HG03354 (cell line): ENCODE measurements around the gene PMAIP1.
"Not testable (repeated sequence)": the region's sequence is repeated elsewhere in the genome, so short reads cannot be mapped to it uniquely, and the experiment has no call there.

Source experiments
- ATAC-seq: cut with Tn5 transposase; IDR thresholded peaks from one replicate; pipeline ENCODE4 v1.9.1; 2021; ENCODE audit warnings: mild to moderate bottlenecking; ENCODE audit not compliant: unreplicated experiment, poor library complexity, severe bottlenecking

PMAIP1 gene

DNA sequence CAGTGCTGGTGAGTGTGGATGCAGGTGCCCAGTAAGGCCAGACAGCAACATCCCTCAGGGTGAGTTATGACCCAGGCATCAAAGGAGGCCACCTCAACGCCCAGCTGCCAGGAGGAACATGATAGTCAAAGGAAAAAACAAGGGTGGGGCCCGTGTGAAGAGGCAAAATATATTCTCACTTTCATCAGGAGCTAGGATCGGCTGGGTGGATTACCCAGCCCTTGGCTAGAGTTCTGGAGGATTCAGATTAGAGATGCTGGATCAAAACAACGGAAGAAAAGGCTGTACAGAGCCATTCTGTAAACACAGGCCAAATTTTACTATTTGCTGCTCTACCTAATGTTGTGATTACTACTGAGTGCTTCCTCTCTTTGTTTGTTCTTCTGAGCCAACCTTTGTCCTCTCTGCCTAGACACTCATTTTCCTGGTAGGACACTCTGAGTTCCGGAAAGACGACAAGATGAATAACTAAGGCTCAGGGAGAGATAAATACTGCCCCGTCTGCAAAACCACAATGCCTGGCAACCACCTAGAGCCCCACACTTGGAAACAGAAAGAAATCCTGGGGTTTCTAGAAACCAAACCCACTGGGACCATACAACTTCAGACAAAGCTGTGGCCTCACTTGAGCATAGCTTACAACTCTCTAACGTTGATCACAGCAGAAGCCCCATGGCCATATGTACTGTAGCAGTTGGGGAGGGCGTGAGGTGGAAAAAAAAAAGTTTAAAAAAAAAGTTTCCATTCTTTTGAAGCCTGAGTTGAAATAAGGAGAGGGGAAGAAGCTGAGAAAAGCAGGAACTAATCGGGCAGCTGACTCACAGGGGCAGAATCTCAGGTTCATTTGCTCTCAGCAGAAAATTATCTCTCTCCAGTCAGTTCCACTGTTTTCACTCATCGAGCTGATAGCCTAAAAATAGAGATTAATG, 17.8 kb upstream of the PMAIP1 start:
- ATAC-seq, result peak; percentile 37

DNA sequence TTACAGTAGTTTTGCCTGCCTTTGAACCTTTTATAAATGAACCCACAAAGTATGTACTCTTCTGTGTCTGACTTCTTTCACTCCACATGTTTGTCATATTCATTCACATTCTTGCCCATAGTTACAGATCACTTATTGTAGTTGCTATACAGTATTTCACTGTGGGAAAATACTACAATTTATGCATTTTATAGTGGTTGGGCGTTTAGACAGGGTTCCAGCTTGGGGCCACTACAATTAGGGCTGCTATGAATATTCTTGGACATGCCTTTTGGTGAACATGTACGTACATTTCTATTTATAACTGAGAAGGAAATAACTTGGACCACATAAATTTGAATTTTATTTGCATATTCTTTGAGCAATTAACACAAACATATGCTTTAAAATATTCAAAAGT, 15.4 kb upstream of the PMAIP1 start:
- no peak for ATAC-seq

- ATAC-seq, result peak; percentile 83
These were observed 14.1 kb upstream of the PMAIP1 start for GRCh38 chr18:59885579-59886163.

DNA sequence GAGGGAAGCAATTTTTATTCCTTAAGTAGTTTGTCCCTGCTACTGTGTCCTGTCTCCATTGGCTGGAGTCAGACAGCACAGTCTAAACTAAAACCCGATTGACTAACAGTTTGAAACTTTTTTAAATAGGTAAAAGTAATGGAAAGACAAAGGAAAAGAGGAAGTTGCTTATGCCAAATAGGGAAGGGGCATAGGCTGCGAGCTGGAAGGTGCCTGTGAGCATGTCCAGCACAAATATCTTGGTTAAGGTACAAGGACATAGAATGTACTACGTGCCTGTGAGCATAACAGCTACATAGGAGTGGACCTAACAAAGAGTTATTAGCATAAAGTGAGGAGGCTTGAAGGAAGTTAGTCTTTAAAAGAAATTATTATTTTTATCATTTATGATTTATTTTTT, 13.4 kb upstream of the PMAIP1 start:
- not testable (repeated sequence) for ATAC-seq

GRCh38 chr18:59892123-59892522, 7.7 kb upstream of the PMAIP1 start:
- no peak for ATAC-seq

DNA sequence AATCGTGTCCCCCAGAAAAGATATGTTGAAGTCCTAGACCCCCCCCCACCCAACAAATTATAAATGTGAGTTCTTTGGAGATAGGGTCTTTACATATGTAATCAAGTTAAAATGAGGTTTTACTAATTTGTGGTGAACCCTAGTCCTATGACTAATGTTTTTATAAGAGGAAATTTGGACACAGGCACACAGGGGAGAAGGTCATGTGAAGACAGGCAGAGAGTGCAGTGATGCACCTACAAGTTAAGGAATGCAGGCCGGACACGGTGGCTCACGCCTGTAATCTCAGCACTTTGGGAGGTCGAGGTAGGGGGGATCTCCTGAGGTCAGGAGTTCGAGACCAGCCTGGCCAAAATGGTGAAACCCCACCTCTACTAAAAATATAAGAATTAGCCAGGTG, 5.8 kb upstream of the PMAIP1 start:
- ATAC-seq, result no peak

DNA sequence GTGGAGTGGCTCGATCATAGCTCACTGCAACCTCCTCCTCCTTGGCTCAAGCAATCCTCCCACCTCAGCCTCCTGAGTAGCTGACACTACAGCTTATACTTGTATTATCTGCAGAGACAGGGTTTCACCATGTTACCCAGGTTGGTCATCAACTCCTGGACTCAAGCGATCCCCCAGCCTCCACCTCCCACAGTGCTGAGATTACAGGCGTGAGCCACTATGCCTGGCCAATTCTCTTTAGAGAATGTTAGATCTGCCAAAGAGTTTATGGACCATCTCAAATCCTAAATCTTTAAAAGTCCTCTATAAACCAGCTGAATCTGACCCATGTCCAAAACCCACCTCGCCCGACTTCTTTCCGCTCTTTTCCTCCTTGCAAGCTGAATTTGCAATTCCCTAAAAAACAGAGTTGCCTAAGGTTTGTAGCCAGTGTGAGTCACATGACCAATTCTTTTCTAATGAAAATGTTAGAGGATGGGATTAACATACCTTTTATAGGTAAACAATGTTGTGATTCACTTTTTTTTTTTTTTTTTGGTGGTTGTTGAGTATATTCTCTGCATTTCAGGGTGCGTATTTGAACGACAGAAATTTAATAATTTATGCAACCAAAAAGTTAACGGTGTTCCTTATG, 2.4 kb upstream of the PMAIP1 start:
- no peak for ATAC-seq

DNA sequence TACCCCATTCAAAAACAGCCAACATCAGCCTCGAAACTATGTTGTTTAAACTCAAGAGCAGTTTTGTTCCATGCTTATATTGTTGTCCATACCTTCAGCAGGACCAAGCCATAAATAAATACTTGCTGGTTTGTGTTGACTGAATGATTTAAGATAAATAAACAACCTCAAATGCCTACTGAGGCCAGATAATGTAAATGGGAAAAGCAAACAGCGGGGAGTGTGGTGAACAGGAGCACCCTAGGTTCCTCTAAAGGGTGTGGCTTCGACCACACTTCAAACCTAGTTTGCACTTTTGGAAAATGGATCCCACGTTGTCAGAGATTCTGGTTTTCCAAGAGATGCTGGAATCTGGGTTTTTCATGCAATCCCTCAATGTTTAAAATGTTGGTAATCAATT, 1.7 kb upstream of the PMAIP1 start:
- no peak for ATAC-seq

DNA sequence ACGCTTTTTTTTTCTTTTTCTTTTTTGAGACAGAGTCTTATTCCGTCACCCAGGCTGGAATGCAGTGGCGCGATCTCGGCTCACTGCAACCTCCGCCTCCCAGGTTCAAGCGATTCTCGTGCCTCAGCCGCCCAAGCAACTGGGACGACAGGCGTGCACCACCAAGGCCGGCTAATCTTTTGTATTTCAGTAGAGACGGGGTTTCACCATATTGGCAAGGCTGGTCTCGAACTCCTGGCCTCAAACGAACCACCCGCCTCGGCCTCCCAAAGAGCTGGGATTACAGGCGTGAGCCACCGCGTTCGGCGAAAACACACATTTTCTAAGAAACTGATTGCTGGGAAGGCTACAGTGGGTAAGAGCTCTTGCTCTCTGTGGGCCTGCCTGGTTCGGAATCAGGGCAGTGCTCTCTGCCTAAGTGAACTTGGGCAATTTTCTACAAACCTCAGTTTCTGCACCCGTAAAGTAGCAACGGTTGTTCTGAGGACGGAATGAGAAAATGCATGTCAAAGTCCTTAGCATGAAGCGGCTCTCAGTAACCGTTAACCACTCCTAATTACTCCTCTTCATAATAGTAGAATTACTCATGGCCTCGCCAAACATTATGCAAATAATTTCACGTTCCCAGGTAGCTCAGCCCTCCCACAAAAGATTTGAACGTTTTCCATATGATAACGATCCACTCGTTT, 1.0 kb upstream of the PMAIP1 start:
- peak; percentile 12 for ATAC-seq

GRCh38 chr18:59900222-59901128, 679 bp downstream of the PMAIP1 start:
- peak; percentile 44 for ATAC-seq

DNA sequence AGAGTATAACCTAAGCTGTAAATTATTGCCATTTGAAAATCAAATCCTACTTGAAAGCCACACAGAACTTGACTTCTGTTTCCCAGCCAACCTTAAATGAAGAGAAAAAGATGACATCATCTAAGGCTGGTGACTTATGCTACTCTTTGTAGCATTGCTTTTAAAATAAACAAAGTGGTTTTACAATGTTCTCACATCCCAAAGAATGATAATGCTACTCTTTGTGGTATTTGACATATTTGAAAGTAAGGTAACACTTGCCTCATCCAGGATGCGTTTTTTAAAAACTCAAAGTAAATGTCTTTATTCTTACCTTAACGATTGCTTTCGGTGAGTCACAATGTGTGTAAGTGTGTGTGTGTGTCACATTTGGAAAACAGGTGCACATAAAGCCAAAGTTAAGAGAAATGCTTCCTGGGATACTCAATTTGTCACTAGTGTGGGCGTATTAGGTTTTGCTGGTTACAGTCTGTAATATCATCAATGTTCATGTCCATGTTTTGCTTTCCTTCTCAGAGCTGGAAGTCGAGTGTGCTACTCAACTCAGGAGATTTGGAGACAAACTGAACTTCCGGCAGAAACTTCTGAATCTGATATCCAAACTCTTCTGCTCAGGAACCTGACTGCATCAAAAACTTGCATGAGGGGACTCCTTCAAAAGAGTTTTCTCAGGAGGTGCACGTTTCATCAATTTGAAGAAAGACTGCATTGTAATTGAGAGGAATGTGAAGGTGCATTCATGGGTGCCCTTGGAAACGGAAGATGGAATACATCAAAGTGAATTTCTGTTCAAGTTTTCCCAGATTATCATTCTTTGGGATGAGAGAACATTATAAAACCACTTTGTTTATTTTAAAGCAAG, 2.6 kb downstream of the PMAIP1 start:
- ATAC-seq, result no peak

DNA sequence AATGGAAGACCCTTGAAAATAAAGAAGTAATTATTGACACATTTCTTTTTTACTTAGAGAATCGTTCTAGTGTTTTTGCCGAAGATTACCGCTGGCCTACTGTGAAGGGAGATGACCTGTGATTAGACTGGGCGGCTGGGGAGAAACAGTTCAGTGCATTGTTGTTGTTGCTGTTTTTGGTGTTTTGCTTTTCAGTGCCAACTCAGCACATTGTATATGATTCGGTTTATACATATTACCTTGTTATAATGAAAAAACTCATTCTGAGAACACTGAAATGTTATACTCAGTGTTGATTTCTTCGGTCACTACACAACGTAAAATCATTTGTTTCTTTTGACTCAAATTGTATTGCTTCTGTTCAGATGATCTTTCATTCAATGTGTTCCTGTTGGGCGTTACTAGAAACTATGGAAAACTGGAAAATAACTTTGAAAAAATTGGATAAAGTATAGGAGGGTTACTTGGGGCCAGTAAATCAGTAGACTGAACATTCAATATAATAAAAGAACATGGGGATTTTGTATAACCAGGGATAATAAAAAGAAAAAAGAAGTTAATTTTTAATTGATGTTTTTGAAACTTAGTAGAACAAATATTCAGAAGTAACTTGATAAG, 3.3 kb downstream of the PMAIP1 start:
- ATAC-seq, result no peak

GRCh38 chr18:59904011-59904601, 4.3 kb downstream of the PMAIP1 start:
- ATAC-seq, result no peak

DNA sequence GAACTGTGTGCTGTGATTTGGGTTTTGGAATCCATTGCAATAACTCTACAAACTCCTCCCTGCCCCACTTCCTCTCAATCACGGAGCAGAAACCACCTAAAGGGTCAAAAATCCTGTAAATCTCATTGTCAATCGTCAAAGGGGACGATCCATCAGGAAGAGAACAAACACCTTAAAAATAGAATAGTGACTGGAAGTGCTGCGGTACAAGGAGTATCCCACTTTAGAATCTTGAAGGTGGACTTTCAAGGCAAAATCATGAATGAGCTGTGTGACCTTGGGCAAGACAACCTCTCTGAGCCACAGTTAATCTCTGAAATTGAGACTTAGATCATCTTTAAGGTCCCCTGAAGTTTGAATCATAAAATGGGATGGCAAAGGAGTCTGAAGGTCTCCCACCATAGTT, 5.9 kb downstream of the PMAIP1 start:
- ATAC-seq, result no peak

GRCh38 chr18:59906203-59906602, 6.4 kb downstream of the PMAIP1 start:
- no peak for ATAC-seq

DNA sequence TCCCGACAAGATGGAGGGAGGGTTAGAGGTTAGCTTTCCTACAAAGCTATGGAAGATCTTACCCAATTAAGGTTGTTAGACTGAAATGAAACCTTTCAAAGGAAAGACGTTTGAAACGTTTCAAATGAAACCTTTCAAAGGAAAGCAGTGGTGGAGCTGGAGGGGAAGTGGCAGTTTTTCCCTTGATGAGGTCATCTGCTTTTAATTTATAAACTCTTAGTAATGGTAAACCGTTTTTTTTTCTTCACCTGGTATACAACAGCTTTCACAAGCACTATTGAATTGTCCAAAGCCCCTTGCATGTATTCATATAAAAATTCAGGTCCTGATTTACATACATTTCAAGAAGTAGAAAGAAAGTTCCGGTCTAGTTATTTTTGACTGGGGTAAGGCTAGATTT, 7.4 kb downstream of the PMAIP1 start:
- peak; percentile 40 for ATAC-seq

GRCh38 chr18:59907660-59908059, 7.9 kb downstream of the PMAIP1 start:
- peak; percentile 18 for ATAC-seq

GRCh38 chr18:59908799-59909198, 9.0 kb downstream of the PMAIP1 start:
- ATAC-seq, result no peak
